GM19043 (cell line): ENCODE data around the gene MAP3K12.
"Not testable (repeated sequence)": the region's sequence is repeated elsewhere in the genome, so short reads cannot be mapped to it uniquely, and the experiment has no call there.

Experiments used
- ATAC-seq: cut with Tn5 transposase; IDR thresholded peaks from one replicate; pipeline ENCODE4 v1.9.1; 2021; ENCODE audit warnings: low read depth; ENCODE audit not compliant: unreplicated experiment

Gene MAP3K12

GRCh38 chr12:53499266-53500141, at the start of gene MAP3K12:
Gene MAP3K12, minus strand, starts transcription at chr12:53499458. Its CDS starts 12,067 bp downstream, at chr12:53487391.
- ATAC-seq = no peak

GRCh38 chr12:53548354-53548753, 49.1 kb upstream of the MAP3K12 start:
- ATAC-seq = not testable (repeated sequence)

- peak; percentile 68 for ATAC-seq
Observed at GRCh38 chr12:53543539-53543938, 44.3 kb upstream of the MAP3K12 start.

- ATAC-seq = no peak
Observed at GRCh38 chr12:53539526-53539925, 40.3 kb upstream of the MAP3K12 start.

- ATAC-seq = no peak
Observed at GRCh38 chr12:53538209-53538689, 39.0 kb upstream of the MAP3K12 start.

GRCh38 chr12:53536962-53537361, 37.7 kb upstream of the MAP3K12 start:
- ATAC-seq = no peak

- ATAC-seq = no peak
Observed at GRCh38 chr12:53533471-53533870, 34.2 kb upstream of the MAP3K12 start.

GRCh38 chr12:53532524-53533445, 33.5 kb upstream of the MAP3K12 start:
- ATAC-seq = no peak

GRCh38 chr12:53532021-53532420, 32.8 kb upstream of the MAP3K12 start:
- no peak for ATAC-seq

GRCh38 chr12:53530920-53531319, 31.7 kb upstream of the MAP3K12 start:
- ATAC-seq = no peak

- ATAC-seq = no peak
Observed at GRCh38 chr12:53530061-53530460, 30.8 kb upstream of the MAP3K12 start.

- ATAC-seq = no peak
Observed at GRCh38 chr12:53524476-53524875, 25.2 kb upstream of the MAP3K12 start.

GRCh38 chr12:53523131-53523530, 23.9 kb upstream of the MAP3K12 start:
- no peak for ATAC-seq

GRCh38 chr12:53518381-53518780, 19.1 kb upstream of the MAP3K12 start:
- ATAC-seq = no peak

GRCh38 chr12:53516758-53517455, 17.6 kb upstream of the MAP3K12 start:
- no peak for ATAC-seq

GRCh38 chr12:53515291-53515680, 16.0 kb upstream of the MAP3K12 start:
- ATAC-seq = no peak

GRCh38 chr12:53514628-53515290, 15.5 kb upstream of the MAP3K12 start:
- no peak for ATAC-seq

- no peak for ATAC-seq
Observed at GRCh38 chr12:53513712-53514410, 14.6 kb upstream of the MAP3K12 start.

- no peak for ATAC-seq
Observed at GRCh38 chr12:53510181-53510812, 11.0 kb upstream of the MAP3K12 start.
